NCI-H524 (cell line): ENCODE measurements around the gene TARP.
"Not testable (repeated sequence)": the region's sequence is repeated elsewhere in the genome, so short reads cannot be mapped to it uniquely, and the experiment has no call there.

ENCODE experiments used
- DNase-seq, 2 experiments: peaks; one replicate each; lab custom pipeline; 2025; lab: John Stamatoyannopoulos, UW

Gene TARP

DNA sequence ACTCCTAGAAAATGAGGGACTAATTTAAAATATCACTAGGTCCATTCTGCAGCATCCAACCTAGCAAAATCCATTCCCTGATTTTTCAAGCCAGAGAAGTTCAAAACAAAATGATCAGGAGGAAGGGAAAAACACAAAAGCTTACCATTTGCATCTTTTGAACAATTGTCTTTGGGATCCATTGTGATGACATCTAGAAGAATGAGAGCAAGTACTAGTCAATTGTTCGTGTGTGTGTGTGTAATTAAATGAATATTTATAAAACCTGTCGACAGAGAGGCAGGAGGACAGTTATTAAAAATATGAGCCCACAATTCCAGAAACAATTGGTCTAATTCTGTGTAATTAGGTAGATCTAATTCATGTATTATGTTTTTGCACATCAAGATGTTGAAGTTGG is 11.4 kb downstream of the TARP start:
- not testable (repeated sequence) for DNase-seq

DNA sequence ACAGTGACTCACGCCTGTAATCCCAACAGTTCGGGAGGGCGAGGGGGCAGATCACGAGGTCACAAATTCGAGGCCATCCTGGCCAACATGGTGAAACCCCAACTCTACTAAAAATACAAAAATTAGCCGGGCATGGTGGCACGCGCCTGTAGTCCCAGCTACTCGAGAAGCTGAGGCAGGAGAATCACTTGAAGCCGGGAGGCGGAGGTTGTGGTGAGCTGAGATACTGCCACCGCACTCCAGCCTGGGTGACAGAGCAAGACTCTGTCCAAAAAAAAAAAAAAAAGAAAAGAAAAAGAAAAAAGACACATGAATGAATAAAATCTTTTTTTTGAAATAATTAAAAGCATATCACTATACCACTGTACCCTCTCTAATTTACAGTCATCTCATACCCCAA is 11.8 kb downstream of the TARP start:
- not testable (repeated sequence) for DNase-seq

DNA sequence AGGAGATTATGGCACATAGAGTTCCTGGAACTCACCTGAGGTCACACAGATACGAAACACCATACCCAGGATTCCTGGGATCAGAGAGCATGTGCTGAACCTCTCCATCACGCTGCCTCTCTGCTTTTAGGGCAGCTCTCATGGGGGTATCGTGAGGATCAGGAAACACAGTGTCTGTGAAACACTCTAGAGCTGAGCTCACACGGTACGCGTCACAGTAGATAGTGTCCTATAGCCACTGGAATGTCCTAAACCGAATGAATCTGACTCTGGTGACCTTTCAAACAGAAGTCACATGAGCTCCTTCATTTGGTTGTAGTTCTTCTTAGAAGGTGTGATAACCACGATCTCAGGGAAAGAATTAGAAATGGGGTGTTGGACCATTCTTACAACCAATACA is 14.3 kb downstream of the TARP start:
- not testable (repeated sequence) for DNase-seq

DNA sequence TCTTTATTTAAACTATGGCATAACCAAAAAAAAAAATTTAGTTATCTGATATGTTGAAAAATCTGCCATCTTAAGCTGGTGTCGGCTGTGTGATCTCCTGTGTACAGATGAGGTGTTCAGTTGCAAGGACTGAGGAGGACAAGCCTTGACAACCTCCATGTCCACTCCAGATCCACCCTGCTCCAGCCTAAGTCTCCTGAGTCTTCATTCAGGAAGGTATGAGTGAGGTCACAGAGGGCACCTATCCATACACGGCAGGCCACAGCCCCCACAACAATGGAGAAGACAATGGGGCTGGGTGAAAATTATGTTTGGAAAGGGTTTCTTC is 16.1 kb downstream of the TARP start:
- DNase-seq, result no peak

DNA sequence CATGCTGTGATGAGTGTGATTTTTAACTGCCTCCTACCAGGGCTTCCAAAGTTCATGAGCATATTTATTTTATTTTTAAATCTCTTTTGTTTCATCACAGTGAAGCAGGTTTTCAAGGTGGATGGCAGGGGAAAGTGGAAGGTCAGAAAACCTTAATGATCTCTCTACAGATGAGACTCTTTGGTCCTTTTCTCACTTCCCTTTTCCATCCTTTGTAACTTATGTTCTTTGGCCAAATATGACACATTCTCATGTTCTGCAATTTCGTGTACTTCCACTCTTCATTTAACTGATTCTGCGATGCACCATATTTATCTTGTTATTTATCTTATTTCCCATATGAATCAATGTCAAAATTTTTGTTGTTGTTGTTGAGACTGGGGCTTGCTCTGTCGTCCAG is 23.6 kb downstream of the TARP start:
- DNase-seq, result not testable (repeated sequence)

DNA sequence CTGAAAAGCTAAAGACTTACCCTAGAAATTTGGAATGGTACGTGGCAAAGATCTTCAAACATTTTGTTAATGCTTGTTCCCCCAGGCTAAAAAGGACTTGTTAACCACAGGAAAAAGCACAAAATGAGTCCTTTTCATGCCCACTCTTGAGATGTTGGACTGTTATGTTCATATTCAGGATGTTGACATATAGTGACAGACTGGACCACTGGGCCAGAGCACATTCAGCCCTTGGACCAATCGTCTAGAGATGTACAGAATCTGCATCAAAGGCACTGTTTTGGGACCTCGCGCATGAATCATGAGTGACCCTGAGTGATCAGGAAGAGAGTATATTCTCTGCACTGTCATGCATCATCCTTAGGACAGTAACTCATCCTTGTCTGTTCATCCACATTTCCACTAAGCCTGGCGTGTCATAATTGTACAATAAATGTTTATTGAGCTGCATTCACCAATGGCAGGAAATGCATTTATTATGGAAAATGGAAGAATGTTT is 25.3 kb downstream of the TARP start:
- DNase-seq, result no peak

DNA sequence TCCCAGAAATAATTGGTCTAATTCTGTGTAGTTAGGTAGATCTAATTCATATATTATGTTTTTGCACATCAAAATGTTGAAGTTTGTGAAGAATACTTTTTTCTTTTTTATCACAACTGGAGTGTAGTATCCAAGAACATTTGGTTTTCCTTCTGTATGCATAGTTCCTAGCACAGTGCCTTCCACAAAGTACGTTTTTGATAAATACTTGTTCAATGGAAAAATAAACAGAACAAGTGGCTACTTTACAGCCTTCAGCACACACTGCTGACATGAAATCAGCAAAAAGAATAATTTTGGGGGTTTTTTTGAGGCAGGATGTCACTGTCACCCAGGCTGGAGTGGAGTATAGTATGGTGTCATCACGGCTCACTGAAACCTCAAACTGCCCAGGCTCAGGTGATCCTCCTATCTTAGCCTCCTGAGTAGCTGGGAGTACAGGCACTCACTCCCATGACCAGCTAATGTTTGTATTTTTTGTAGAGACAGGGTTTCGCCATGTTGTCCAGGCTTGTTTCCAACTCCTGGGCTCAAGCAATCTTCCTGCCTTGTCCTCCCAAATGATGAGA is 27.9 kb downstream of the TARP start:
- no peak for DNase-seq

DNA sequence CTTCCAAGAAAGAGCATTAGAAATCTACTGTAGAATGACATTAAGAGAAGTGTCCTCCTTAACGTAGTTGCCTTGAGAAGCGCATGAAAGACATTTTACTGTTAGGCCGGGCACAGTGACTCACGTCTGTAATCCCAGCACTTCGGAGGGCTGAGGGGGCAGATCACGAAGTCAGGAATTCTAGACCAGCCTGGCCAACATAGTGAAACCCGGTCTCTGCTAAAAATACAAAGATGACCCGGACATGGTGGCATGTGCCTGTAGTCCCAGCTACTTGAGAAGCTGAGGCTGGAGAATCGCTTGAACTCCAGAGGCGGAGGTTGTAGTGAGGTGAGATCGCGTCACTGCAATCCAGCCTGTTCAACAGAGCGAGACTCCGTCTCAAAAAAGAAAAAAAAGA is 28.9 kb downstream of the TARP start:
- DNase-seq, result no peak

DNA sequence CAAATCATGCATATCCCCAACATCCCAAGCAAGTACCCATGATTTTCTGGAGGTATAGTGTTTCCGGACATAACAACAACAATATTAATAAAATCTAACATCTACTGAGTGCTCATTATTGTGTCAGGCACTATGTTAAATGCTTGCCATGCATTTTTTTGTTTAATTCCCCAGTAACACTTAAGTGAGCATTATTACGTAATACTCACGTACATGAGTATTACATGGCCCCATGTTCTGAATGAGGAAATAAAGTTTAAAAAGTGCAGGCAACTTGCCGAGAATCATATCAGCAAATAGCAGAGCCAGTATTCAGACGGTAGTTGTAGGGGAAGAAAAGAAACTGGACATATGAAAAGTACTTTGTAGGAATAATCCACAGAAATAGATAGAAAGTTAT is 30.1 kb downstream of the TARP start:
- not testable (repeated sequence) for DNase-seq

DNA sequence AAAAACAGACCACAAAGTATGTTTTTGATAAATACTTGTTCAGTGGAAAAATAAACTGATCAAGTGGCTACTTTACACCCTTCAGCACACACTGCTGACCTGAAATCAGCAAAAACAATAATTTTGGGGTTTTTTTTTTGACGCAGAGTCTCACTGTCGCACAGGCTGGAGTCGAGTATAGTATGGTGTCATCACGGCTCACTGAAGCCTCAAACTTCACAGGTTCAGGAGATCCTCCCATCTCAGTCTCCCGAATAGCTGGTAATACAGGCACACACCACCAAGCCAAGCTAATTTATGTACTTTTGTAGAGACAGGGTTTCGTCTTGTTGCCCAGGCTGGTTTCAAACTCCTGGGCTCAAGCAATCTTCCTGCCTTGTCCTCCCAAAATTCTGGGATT is 30.6 kb downstream of the TARP start:
- DNase-seq, result no peak

DNA sequence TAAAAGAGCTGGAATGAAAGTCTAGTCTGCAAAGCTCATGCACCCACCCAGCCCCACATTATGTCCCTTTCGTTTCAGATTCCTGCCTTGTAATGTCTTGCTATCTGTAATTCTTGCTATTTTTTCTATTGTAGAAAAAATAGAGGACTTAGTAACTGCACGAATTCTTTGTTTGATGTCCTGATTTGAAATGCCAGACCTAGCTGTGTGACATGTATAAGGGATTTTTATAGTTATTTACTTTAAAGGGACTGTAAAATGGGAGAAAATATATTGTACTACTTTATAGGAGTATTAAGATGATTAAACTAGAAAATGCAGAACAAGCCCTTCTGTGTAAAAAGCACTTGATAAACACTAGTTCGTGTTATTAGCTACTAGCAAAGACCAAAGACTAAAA is 32.4 kb downstream of the TARP start:
- no peak for DNase-seq

DNA sequence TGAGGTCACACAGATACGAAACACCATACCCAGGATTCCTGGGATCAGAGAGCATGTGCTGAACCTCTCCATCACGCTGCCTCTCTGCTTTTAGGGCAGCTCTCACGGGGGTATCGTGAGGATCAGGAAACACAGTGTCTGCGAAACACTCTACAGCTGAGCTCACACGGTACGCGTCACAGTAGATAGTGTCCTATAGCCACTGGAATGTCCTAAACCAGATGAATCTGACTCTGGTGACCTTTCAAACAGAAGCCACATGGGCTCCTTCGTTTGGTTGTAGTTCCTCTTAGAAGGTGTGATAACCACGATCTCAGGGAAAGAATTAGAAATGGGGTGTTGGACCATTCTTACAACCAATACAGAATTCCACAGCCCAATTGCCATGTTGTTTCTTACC is 34.3 kb downstream of the TARP start:
- not testable (repeated sequence) for DNase-seq

DNA sequence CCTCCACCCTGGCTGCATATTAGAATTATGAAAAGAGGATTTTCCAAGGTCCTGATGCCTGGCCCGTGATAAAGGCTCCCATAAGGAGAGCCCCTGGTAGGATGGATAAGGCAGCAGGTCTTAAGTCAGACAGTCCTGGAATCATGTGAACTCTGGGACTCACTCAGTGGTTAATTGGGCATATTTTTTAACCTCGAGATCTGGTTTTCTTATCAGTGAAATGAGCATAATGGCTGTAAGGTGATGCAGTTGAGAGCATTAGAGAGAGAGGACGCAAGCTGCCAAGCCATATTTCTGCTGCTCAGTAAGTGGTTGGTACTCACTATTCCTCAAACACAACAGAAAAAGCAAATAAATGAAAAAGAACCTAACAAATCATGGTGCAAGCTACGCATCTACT is 37.8 kb downstream of the TARP start:
- DNase-seq, result no peak

DNA sequence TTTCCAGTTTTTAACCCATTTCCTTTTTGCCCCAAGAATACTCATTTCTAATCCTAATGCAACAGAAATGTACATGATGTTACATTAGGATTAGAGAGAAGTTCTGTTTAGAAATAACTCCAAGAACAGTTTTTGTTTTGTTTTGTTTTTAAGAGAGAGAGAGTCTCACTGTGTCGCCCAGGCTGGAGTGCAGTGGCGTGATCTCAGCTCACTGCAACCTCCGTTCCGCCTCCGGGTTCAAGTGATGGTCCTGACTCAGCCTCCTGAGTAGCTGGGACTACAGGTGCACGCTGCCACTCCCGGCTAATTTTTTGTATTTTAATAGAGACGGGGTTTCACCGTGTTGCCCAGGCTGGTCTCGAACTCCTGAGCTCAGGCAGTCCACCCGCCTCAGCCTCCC is 38.7 kb downstream of the TARP start:
- DNase-seq, result not testable (repeated sequence)

DNA sequence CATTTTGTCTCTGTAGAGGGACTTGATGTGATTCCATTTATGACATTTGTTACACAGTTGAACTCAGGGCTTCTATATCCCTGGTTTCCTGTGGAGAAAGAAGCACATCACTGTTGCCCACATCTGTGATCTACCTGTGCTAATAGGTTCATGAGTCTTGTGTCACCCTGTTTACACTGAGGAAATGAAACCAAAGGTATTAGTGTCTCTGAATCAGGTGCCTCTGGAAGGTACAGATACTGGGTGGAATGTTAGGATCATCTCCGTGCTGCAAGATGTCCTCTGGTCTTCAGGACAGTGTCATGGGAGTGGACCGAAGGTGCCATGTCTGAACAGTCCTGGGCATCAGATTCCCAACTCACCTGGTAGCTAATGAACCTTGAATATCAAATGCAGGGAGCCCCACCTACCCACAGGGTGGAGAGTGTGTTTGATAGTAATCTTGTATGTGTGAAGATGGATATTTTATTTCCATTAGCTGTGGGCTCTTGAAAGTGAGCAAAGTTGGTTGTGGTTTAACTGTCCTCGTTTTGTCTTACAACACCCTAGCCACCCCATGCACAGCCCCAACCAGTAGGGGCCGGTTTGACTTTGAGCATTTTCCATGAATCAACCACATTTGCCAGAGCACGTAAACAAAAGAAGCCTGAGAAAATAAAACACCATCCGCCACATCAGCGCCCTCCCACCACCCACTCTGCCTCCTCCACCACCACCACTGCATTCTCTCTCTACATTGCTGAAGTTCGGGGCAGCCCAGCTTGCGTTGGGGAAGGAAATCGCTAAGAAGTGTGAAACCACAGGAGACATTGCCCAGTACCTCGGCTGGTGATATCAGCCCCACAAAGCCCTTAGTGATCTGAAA is 40.7 kb downstream of the TARP start:
- DNase-seq, result no peak

DNA sequence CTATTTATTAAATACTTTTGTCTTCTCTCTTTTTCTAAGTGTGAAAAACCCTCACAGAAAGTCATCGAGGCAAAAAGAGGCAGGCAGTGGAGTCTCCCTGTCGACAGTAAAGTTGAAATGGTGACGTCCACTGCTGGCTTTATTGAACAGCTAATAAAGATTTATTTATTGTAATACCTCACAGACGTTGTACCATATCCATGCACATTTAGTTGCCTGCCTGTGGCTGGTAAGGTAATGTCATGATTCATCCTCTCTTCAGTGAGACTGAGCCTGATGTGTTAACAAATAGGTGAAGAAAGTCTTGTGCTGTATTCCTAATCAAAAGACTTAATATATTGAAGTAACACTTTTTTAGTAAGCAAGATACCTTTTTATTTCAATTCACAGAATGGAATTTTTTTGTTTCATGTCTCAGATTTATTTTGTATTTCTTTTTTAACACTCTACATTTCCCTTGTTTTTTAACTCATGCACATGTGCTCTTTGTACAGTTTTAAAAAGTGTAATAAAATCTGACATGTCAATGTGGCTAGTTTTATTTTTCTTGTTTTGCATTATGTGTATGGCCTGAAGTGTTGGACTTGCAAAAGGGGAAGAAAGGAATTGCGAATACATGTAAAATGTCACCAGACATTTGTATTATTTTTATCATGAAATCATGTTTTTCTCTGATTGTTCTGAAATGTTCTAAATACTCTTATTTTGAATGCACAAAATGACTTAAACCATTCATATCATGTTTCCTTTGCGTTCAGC is 43.4 kb downstream of the TARP start:
- DNase-seq, result no peak

DNA sequence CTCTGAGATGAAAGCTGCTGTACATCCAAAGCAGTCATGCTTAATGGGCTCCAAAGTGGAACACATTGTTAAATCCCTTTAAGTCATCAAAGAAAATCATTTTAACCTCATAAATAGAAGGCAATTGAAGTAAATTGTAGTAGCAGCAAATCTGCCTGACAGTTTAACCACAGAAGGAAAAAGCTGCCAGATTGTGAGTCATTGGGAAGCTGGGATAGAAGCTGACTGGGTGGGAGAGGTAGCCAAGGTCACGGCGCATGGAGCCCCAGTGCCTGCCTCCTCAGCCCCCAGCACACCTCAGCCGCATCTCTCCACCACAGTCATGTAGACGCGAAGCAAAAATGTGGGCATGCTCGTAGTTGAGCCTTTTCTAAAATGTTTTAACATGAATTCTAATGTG is 44.0 kb downstream of the TARP start:
- no peak for DNase-seq

DNA sequence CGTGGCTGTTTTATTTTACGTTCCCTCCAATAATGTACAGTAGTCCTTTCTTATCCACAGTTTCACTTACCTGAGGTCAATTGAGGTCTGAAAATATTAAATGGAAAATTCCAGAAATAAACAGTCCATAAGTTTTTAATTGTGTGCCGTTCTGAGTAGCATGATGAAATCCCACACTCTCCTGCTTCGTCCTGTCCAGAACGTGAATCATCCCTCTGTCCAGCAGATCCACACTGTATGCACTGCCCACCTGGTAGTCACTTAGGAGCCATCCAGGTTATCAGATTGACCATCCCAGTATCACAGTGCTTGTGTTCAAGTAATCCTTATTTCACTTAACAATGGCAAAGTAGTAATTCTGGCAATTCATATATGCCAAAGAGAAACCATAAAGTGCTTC is 49.0 kb downstream of the TARP start:
- DNase-seq, result no peak

DNA sequence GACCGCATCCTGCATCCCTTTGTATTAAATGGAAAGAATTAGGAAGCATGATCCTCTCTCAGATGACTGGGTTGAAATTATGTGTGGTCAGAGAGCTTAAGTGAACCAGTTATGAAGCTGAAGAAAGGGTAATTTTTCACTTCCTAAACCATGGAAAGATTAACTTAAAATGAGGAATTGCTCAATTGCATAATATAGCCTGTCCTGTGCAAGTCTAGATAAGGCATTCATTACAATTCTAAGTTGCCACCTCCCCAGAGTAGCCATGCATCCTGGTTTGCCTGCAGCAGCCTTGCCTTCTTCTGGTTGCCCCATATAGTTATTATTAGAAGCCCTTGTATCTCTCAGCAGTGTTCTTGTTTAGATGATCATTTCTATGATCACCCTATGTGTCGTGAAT is 50.1 kb downstream of the TARP start:
- DNase-seq, result no peak

DNA sequence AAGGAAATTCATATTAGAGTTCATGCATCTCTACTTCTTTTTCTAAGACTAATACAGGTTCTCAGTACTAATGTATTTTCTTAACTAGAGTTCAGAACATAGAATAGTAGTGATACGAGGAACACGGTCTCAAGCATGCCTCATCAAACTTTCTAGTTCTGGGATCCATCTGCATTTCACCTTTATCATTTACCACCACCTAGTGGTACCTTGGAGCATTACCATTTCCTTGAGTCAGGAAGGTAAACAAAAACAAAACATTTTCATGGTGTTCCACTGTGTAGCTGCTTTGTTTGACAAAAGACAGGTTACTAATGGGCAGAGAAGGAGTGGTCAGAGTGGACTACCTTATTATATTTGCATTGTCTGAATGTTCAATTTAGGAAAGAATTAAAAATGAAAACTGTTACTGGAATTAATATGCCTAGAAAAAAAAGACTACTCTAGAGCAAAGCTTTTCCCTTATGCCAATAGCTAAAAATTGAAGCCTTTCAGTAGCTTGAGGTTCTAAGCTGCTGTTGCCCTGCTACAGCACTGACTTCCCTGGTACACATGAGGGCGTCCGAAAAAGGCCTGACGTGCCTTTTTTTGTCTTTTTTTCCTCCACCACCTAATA is 50.8 kb downstream of the TARP start:
- peak in 1 of 2 experiments; percentile 35 for DNase-seq

DNA sequence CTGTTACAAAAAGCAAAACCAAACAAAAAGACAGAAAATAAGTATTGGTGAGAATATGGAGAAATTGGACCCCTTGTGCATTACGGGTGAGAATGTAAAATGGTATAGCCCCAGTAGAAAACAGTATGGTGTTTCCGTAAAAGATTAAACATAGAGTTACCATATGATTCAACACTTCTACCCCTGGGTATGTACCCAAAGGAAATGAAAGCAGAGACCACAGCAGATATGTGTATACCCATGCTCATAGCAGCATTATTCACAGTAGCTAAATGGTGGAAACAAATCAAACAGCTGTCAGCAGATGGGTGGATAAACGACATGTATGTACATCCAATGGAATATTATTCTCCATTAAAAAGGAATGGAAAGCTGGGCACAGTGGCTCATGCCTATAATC is 53.0 kb downstream of the TARP start:
- no peak for DNase-seq

DNA sequence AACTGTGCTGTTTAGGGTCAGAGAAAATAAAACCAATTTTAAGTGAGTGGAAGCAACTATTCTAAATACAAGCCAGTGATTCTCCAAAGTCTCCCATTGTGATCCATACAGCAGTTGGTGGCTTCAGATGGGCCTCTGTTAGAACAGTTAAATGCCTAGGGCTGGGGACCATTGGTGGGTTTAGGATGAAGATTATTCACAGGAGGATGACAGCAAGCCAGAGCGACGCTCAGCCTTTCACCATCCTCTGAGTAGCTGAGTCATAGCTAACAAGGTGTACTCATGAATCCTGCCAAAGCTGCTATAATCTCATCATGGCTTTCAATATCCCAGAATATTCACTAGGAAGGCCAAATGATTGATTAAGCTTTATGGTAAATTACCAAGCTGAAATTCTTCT is 55.8 kb downstream of the TARP start:
- no peak for DNase-seq
